Stimulated activated CD4-positive, alpha-beta T cell treated with anti-CD3 and anti-CD28 coated beads, Interleukin-1b, Interleukin-23, amount 100 ng/mL, for 48 hours (primary cell): ENCODE results near the gene MYADM.
"Not testable (repeated sequence)": the region's sequence is repeated elsewhere in the genome, so short reads cannot be mapped to it uniquely, and the experiment has no call there.

ENCODE experiments used
- DNase-seq: peaks from one replicate; pipeline ENCODE4 v3.0.0-alpha.2; 2020

MYADM gene

GRCh38 chr19:53868892-53869804, 1.5 kb downstream of the MYADM start:
- DNase-seq = peak; percentile 83

GRCh38 chr19:53869805-53870484, 2.3 kb downstream of the MYADM start:
- not testable (repeated sequence) for DNase-seq

GRCh38 chr19:53870485-53870844, 2.8 kb downstream of the MYADM start:
- DNase-seq = no peak

- DNase-seq = no peak
Measured at GRCh38 chr19:53871454-53871853, 3.8 kb downstream of the MYADM start.

- DNase-seq = no peak
Measured at GRCh38 chr19:53872762-53873161, 5.1 kb downstream of the MYADM start.

GRCh38 chr19:53873773-53874605, 6.3 kb downstream of the MYADM start:
- DNase-seq = no peak

- no peak for DNase-seq
Measured at GRCh38 chr19:53874606-53874990, 6.9 kb downstream of the MYADM start.

GRCh38 chr19:53875602-53876325, 8.1 kb downstream of the MYADM start:
- no peak for DNase-seq

GRCh38 chr19:53876651-53877224, 9.1 kb downstream of the MYADM start:
- no peak for DNase-seq

GRCh38 chr19:53877361-53877766, 9.7 kb downstream of the MYADM start:
- peak; percentile 42 for DNase-seq

GRCh38 chr19:53878776-53879139, 11.1 kb downstream of the MYADM start:
- no peak for DNase-seq

GRCh38 chr19:53879140-53880081, 11.7 kb downstream of the MYADM start:
- peak; percentile 80 for DNase-seq

GRCh38 chr19:53880711-53881481, 13.2 kb downstream of the MYADM start:
- DNase-seq = no peak

GRCh38 chr19:53881482-53882390, 14.1 kb downstream of the MYADM start, which contains the start of gene PRKCG:
Gene PRKCG (plus strand): TSS chr19:53882197. CDS start chr19:53882495, 298 bp downstream.
- DNase-seq = peak; percentile 33

- DNase-seq = no peak
Measured at GRCh38 chr19:53882391-53883050, 14.8 kb downstream of the MYADM start.

- no peak for DNase-seq
Measured at GRCh38 chr19:53883231-53883661, 15.6 kb downstream of the MYADM start.

- DNase-seq = no peak
Measured at GRCh38 chr19:53883741-53884140, 16.1 kb downstream of the MYADM start.

GRCh38 chr19:53884256-53884655, 16.6 kb downstream of the MYADM start:
- DNase-seq = no peak
